Adrenal gland (tissue), 5 donors: Measurements from ENCODE around the gene PEX10.

ENCODE experiments used
- CTCF ChIP-seq, 6 experiments: fragments of 450-650 bp in 4 of 6; fragments of 200-600 bp in 2 of 6; sonication (generic) in 1 of 6; IDR thresholded peaks; 1 replicate in 5 of 6; 2 replicates in 1 of 6; pipeline versions ENCODE4 v1.5.1 to v1.8.0; 2016 to 2021; ENCODE audit warnings: antibody characterized with exemption in 6 of 6, mild to moderate bottlenecking in 2 of 6, moderate library complexity in 1 of 6
- POLR2A ChIP-seq, 2 donors: fragments of 450-650 bp; IDR thresholded peaks; one replicate each; pipeline ENCODE4 v1.6.1; 2017; ENCODE audit warnings: antibody characterized with exemption in 2 of 2, mild to moderate bottlenecking in 2 of 2, moderate library complexity in 1 of 2
- donor health status: DM: no; HTN: no; CAD: no.

GRCh38 chr1:2435091-2435490 is 22.7 kb upstream of the PEX10 start:
- no peak for TF ChIP-seq CTCF (IDR thresholded peaks at IDR 0.05)
- no peak for TF ChIP-seq POLR2A (IDR thresholded peaks at IDR 0.05)
